GM12891 (cell line): Measurements from ENCODE around the gene MME.

Experiments used
- DNase-seq: peaks from one replicate; pipeline ENCODE4 v3.0.0; 2011; ENCODE audit warnings: low spot score; ENCODE audit not compliant: insufficient read length
- FAIRE-seq: peaks from 2 replicates; lab custom pipeline; 2011; peaks lifted over from hg19 to GRCh38; lab: Jason Lieb, UNC
- PAX5 ChIP-seq: IDR thresholded peaks from 2 replicates; pipeline ENCODE4 v1.6.1; 2011; ENCODE audit warnings: low read length, moderate library complexity, mild to moderate bottlenecking; ENCODE audit not compliant: insufficient read depth, severe bottlenecking
- POLR2A ChIP-seq: IDR thresholded peaks from 2 replicates; pipeline ENCODE4 v1.6.1; 2011; ENCODE audit warnings: low read depth, low read length, control low read depth
- POLR2AphosphoS5 ChIP-seq: IDR thresholded peaks from 2 replicates; pipeline ENCODE4 v1.6.1; 2011; ENCODE audit warnings: low read depth, low read length, control low read depth
- POU2F2 ChIP-seq: IDR thresholded peaks from 2 replicates; pipeline ENCODE4 v1.6.1; 2011; ENCODE audit warnings: low read depth, mild to moderate bottlenecking, control low read depth, low read length, moderate library complexity
- SPI1 ChIP-seq: IDR thresholded peaks from 2 replicates; pipeline ENCODE4 v1.6.1; 2011; ENCODE audit warnings: low read depth, low read length, control low read depth
- TAF1 ChIP-seq: IDR thresholded peaks from 2 replicates; pipeline ENCODE4 v1.6.1; 2011; ENCODE audit warnings: low read depth, low read length, control low read depth

MME gene

GRCh38 chr3:155053756-155054155 lies 26.4 kb upstream of the MME start:
- no peak for TF ChIP-seq TAF1
- no peak for TF ChIP-seq SPI1
- TF ChIP-seq POLR2A, result no peak
- TF ChIP-seq POU2F2, result no peak
- no peak for TF ChIP-seq PAX5
- TF ChIP-seq POLR2AphosphoS5, result no peak
- no peak for DNase-seq
- no peak for FAIRE-seq

- FAIRE-seq, result no peak
- TF ChIP-seq SPI1, result no peak
- no peak for DNase-seq
Measured at GRCh38 chr3:155064920-155065319, 15.2 kb upstream of the MME start.

- FAIRE-seq (no peak), DNase-seq (no peak)
- TF ChIP-seq POLR2AphosphoS5 (no peak), POU2F2 (no peak), PAX5 (no peak), TAF1 (no peak), POLR2A (no peak), SPI1 (no peak)
Measured at GRCh38 chr3:155065537-155065936, 14.6 kb upstream of the MME start.

GRCh38 chr3:155069729-155070128 lies 10.4 kb upstream of the MME start:
- TF ChIP-seq PAX5 (no peak), SPI1 (no peak), TAF1 (no peak), POLR2AphosphoS5 (no peak), POU2F2 (no peak), POLR2A (no peak)
- FAIRE-seq (no peak), DNase-seq (no peak)

GRCh38 chr3:155070316-155070715 lies 9.8 kb upstream of the MME start:
- FAIRE-seq (no peak), DNase-seq (no peak)
- TF ChIP-seq SPI1 (no peak), POLR2AphosphoS5 (no peak), POLR2A (no peak), POU2F2 (no peak), TAF1 (no peak), PAX5 (no peak)

GRCh38 chr3:155070932-155071387 lies 9.2 kb upstream of the MME start:
- TF ChIP-seq SPI1 (no peak), POLR2A (no peak), POU2F2 (no peak), PAX5 (no peak)
- FAIRE-seq (no peak), DNase-seq (no peak)

GRCh38 chr3:155075200-155075599 lies 4.9 kb upstream of the MME start:
- FAIRE-seq, result no peak
- TF ChIP-seq TAF1 (no peak), SPI1 (no peak), POLR2A (no peak), POU2F2 (no peak), PAX5 (no peak), POLR2AphosphoS5 (no peak)
- DNase-seq, result no peak

- DNase-seq, result no peak
- no peak for FAIRE-seq
- TF ChIP-seq POU2F2 (no peak), POLR2A (no peak), TAF1 (no peak), SPI1 (no peak), PAX5 (no peak)
Measured at GRCh38 chr3:155076888-155077287, 3.2 kb upstream of the MME start.

GRCh38 chr3:155078711-155079467 lies 1.2 kb upstream of the MME start:
- FAIRE-seq, result no peak
- DNase-seq, result no peak

GRCh38 chr3:155079468-155079745 lies 712 bp upstream of the MME start:
- no peak for FAIRE-seq
- no peak for TF ChIP-seq POU2F2
- TF ChIP-seq POLR2A, result no peak
- TF ChIP-seq POLR2AphosphoS5, result no peak
- TF ChIP-seq TAF1, result no peak
- TF ChIP-seq SPI1, result no peak
- no peak for TF ChIP-seq PAX5

More at GRCh38 chr3:155078711-155079467, 1.2 kb upstream of the MME start:
- TF ChIP-seq POLR2A (no peak), POU2F2 (no peak), PAX5 (no peak)

GRCh38 chr3:155080692-155081091 lies 573 bp downstream of the MME start:
- no peak for TF ChIP-seq POLR2A
- TF ChIP-seq SPI1, result no peak
- TF ChIP-seq POU2F2, result no peak
- no peak for TF ChIP-seq POLR2AphosphoS5
- no peak for TF ChIP-seq PAX5
- TF ChIP-seq TAF1, result no peak
- DNase-seq, result no peak
- FAIRE-seq, result no peak

More at GRCh38 chr3:155079468-155079745, 712 bp upstream of the MME start:
- no peak for DNase-seq
